ENCODE results near the gene CENPX.

CENPX gene

DNA sequence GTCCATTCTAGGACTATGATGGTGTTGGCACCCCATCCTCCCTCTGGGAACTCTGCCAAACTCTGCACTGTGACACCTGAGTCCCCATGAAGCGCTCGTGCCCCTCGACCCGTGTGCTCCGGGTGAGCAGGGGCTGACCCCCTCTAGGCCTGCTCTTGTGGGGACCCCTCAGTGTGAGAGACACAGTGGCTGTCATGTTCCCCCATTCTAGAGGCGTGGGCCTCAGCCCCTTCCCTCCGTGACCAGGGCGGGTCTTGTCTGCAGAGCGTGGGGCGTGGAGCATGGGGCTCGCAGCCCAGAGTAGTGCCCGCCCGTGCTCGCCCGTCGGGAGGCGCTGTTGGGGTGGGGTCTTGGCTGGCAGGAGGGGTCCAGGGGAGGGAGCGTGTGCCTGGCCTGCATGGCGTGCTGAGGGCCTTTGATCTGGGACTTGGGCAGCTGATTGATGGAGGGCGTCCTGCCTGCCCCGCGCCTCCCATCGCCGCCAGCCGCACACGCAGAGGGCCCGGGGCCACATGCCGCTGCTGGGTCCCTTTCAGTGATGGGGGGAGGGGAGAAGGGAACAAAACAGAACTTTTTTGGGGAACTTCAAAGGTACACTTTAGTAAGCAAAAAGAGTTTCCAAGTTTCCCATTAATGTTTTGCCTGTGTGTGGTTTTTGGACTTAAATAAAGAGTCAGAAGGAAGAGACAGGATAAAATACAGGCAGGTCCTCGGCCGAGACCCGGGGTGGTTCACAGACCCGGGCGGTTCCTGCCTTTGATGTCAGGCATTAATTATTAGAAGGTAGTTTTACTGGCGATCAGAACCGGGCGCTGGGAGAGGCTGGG is 22.5 kb downstream of the CENPX start:
- H3K4me1 ChIP-seq, result peaks cover 44 to 74% (median 72%) of the 10 kb centered on the region in 10 experiments
- peak overlapping the region; percentile 62 to 99 (median 84) for H3K4me2 ChIP-seq
- peaks cover 47 to 86% (median 67%) of the 10 kb centered on the region in 11 experiments; a peak in 21 of 22 replicates for H4K20me1 ChIP-seq
- H3K9me3 ChIP-seq (replicated peaks in 1 of 11), result no peaks in the 10 kb centered on the region
- peak overlapping the region in 8 of 11 experiments; percentile 30 to 74 (median 41); a peak in 14 of 22 replicates for H3K9ac ChIP-seq
- H3K27ac ChIP-seq, result no peak overlapping the region
- no peak for TF ChIP-seq Cebpa-rat (IDR thresholded peaks at IDR 0.05)
- H3K36me3 ChIP-seq, result peaks cover 0 to 15% (median 4%) of the 10 kb centered on the region in 11 experiments; a peak in 10 of 22 replicates
- peaks cover 0 to 46% (median 0%) of the 10 kb centered on the region in 11 experiments; a peak in 12 of 22 replicates for H3K27me3 ChIP-seq
- no peak overlapping the region for H3K4me3 ChIP-seq

- Histone ChIP-seq H3K9ac (no peak overlapping the region), H3K27me3 (peaks cover 0 to 43% (median 0%) of the 10 kb centered on the region in 11 experiments; a peak in 12 of 22 replicates), H3K9me3 (replicated peaks in 1 of 11) (no peaks in the 10 kb centered on the region), H3K27ac (no peak overlapping the region), H4K20me1 (peaks cover 43 to 86% (median 62%) of the 10 kb centered on the region in 11 experiments; a peak in 21 of 22 replicates), H3K4me2 (peak overlapping the region in 10 of 11 experiments; percentile 62 to 99 (median 86); a peak in 18 of 22 replicates), H3K4me1 (peaks cover 38 to 68% (median 65%) of the 10 kb centered on the region in 10 experiments), H3K4me3 (no peak overlapping the region), H3K36me3 (peaks cover 0 to 15% (median 5%) of the 10 kb centered on the region in 11 experiments; a peak in 10 of 22 replicates)
- no peak for TF ChIP-seq Cebpa-rat (IDR thresholded peaks at IDR 0.05)
These were observed 23.1 kb downstream of the CENPX start for GRCh38 chr17:81999587-81999975.

- Histone ChIP-seq H3K4me1 (peaks cover 31 to 65% (median 60%) of the 10 kb centered on the region in 10 experiments), H4K20me1 (peaks cover 42 to 86% (median 62%) of the 10 kb centered on the region in 11 experiments; a peak in 21 of 22 replicates), H3K4me2 (peak overlapping the region in 9 of 11 experiments; percentile 31 to 99 (median 88); a peak in 16 of 22 replicates), H3K27ac (no peak overlapping the region), H3K9ac (peak overlapping the region in 2 of 11 experiments; percentile 0 to 18; a peak in 1 of 22 replicates), H3K36me3 (peaks cover 0 to 22% (median 8%) of the 10 kb centered on the region in 11 experiments; a peak in 10 of 22 replicates), H3K27me3 (peaks cover 0 to 37% (median 0%) of the 10 kb centered on the region in 11 experiments; a peak in 12 of 22 replicates), H3K4me3 (no peak overlapping the region), H3K9me3 (replicated peaks in 1 of 11) (no peaks in the 10 kb centered on the region)
- TF ChIP-seq Cebpa-rat (IDR thresholded peaks at IDR 0.05), result no peak
These were observed 23.8 kb downstream of the CENPX start for GRCh38 chr17:81998691-81999438.

GRCh38 chr17:81998212-81998611 is 24.5 kb downstream of the CENPX start:
- H3K36me3 ChIP-seq, result peaks cover 0 to 28% (median 8%) of the 10 kb centered on the region in 11 experiments; a peak in 10 of 22 replicates
- peaks cover 25 to 64% (median 55%) of the 10 kb centered on the region in 10 experiments for H3K4me1 ChIP-seq
- peaks cover 41 to 86% (median 61%) of the 10 kb centered on the region in 11 experiments; a peak in 21 of 22 replicates for H4K20me1 ChIP-seq
- peaks cover 0 to 35% (median 0%) of the 10 kb centered on the region in 11 experiments; a peak in 12 of 22 replicates for H3K27me3 ChIP-seq
- H3K27ac ChIP-seq, result no peak overlapping the region
- H3K4me3 ChIP-seq, result no peak overlapping the region
- no peak overlapping the region for H3K9ac ChIP-seq
- peak overlapping the region in 6 of 11 experiments; percentile 84 to 99 (median 94); a peak in 10 of 22 replicates for H3K4me2 ChIP-seq
- no peaks in the 10 kb centered on the region for H3K9me3 ChIP-seq (replicated peaks in 1 of 11)
- TF ChIP-seq Cebpa-rat (IDR thresholded peaks at IDR 0.05), result no peak

DNA sequence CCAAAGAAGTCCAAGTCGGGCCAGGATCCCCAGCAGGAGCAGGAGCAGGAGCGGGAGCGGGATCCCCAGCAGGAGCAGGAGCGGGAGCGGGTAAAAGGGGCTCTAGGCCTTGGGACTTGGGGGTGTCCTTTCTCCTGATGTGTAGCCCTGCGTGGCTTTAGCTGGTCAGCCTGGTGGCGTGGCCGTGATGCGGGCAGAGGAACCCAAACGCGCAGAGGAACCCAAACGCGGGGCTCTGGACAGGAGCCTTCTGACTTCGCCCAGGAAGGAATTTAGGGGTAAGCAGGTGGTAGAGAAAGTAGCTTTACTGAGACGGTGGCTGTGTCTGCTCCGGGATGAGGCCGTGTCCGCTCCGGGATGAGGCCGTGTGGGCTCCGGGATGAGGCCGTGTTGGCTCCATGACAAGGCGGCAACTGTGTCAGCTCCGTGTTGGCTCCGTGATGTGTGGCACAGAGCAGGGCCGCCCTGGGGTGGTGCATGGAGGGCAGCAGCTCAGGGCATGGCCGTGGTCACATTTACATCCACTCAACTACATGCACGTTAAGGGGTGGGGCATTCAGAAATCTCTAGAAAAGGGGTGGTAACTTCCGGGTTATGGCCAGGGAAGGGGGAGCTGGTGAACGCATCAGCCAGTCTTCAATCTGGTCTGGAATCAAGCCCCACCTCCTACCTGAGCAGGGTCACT is 25.8 kb downstream of the CENPX start:
- Histone ChIP-seq H3K4me1 (peaks cover 19 to 62% (median 52%) of the 10 kb centered on the region in 10 experiments), H4K20me1 (peaks cover 48 to 91% (median 70%) of the 10 kb centered on the region in 11 experiments; a peak in 21 of 22 replicates), H3K9ac (no peak overlapping the region), H3K9me3 (replicated peaks in 1 of 11) (no peaks in the 10 kb centered on the region), H3K27me3 (peaks cover 0 to 28% (median 0%) of the 10 kb centered on the region in 11 experiments; a peak in 12 of 22 replicates), H3K4me2 (no peak overlapping the region), H3K36me3 (peaks cover 0 to 28% (median 8%) of the 10 kb centered on the region in 11 experiments; a peak in 10 of 22 replicates), H3K27ac (no peak overlapping the region), H3K4me3 (no peak overlapping the region)
- TF ChIP-seq Cebpa-rat (IDR thresholded peaks at IDR 0.05), result no peak

- peaks cover 0 to 22% (median 0%) of the 10 kb centered on the region in 11 experiments; a peak in 12 of 22 replicates for H3K27me3 ChIP-seq
- no peak overlapping the region for H3K27ac ChIP-seq
- H3K4me1 ChIP-seq, result peaks cover 15 to 61% (median 48%) of the 10 kb centered on the region in 10 experiments
- H3K9me3 ChIP-seq (replicated peaks in 1 of 11), result no peaks in the 10 kb centered on the region
- peaks cover 48 to 91% (median 71%) of the 10 kb centered on the region in 11 experiments; a peak in 21 of 22 replicates for H4K20me1 ChIP-seq
- peaks cover 0 to 31% (median 10%) of the 10 kb centered on the region in 11 experiments; a peak in 10 of 22 replicates for H3K36me3 ChIP-seq
- H3K4me3 ChIP-seq, result no peak overlapping the region
- TF ChIP-seq Cebpa-rat (IDR thresholded peaks at IDR 0.05), result no peak
- no peak overlapping the region for H3K4me2 ChIP-seq
- H3K9ac ChIP-seq, result no peak overlapping the region
These were observed 26.4 kb downstream of the CENPX start for GRCh38 chr17:81996232-81996756.

DNA sequence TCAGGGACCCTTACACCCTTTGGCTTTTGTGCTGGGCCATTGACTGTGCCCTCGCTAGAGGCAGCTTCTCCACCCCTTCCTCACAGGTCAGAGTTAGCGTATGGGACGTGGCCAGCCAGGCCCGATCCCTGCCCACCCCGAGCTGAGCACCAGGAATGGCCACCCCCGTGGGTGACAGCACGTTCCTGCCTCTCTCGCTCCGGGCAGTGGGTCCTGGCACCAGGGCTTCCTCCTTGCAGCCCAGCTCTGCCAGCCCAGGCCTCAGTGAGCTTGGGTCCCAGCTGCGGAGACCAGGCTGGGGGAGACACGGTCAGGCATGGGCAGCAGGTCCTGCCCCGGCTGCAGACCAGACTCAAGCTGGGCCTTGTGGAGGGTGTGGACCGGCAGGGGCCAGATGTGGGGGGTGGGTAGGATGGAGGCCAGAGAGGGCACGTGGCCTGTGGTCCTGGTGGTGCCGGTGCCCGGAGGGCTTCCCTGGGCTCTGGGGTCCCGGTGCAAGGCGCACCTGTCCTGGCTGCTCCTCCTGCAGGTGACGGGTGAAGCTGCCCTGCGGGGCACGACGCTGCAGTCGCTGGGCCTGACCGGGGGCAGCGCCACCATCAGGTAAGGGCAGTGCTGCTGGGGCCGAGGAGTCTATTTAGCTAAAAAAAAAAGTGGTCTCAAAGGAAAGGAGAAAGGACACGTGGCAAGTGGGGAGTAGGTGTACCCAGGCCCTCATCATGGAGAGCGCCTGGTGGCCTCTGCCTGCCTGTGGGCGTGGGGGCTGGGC is 27.0 kb downstream of the CENPX start:
- Histone ChIP-seq H3K4me2 (no peak overlapping the region), H3K36me3 (peaks cover 0 to 37% (median 17%) of the 10 kb centered on the region in 11 experiments; a peak in 13 of 22 replicates), H3K27ac (no peak overlapping the region), H4K20me1 (peaks cover 42 to 91% (median 71%) of the 10 kb centered on the region in 11 experiments; a peak in 21 of 22 replicates), H3K4me3 (no peak overlapping the region), H3K9ac (no peak overlapping the region), H3K27me3 (peaks cover 0 to 15% (median 0%) of the 10 kb centered on the region in 11 experiments; a peak in 10 of 22 replicates), H3K4me1 (peaks cover 9 to 56% (median 41%) of the 10 kb centered on the region in 10 experiments), H3K9me3 (replicated peaks in 1 of 11) (peaks cover 0 to 6% (median 1%) of the 10 kb centered on the region in 11 experiments; a peak in 7 of 22 replicates)
- no peak for TF ChIP-seq Cebpa-rat (IDR thresholded peaks at IDR 0.05)
